NCI-H2107 treated with DMSO at 0.1 percent for 48 hours (cell line): ENCODE data around the gene SMAP2.
"Not testable (repeated sequence)": the region's sequence is repeated elsewhere in the genome, so short reads cannot be mapped to it uniquely, and the experiment has no call there.

Experiments
- DNase-seq: peaks from one replicate; lab custom pipeline; 2025; ENCODE audit not compliant: unreplicated experiment; lab: John Stamatoyannopoulos, UW

Gene SMAP2

GRCh38 chr1:40373323-40374283, at the start of gene SMAP2:
Gene SMAP2 (plus strand): TSS chr1:40373727. CDS start chr1:40374121, 394 bp downstream.
- DNase-seq: peak; percentile 81

GRCh38 chr1:40331403-40331802, 42.1 kb upstream of the SMAP2 start:
- not testable (repeated sequence) for DNase-seq

GRCh38 chr1:40332695-40333094, 40.8 kb upstream of the SMAP2 start:
- no peak for DNase-seq

GRCh38 chr1:40337443-40337842, 36.1 kb upstream of the SMAP2 start:
- DNase-seq: no peak

- DNase-seq: peak; percentile 76
These were observed 34.6 kb upstream of the SMAP2 start for GRCh38 chr1:40338745-40339419.

GRCh38 chr1:40339420-40340323, 33.9 kb upstream of the SMAP2 start:
- DNase-seq: no peak

GRCh38 chr1:40341491-40342380, 31.8 kb upstream of the SMAP2 start:
- DNase-seq: no peak

GRCh38 chr1:40342381-40342717, 31.2 kb upstream of the SMAP2 start:
- DNase-seq: not testable (repeated sequence)

- DNase-seq: no peak
These were observed 28.9 kb upstream of the SMAP2 start for GRCh38 chr1:40344597-40344996.

GRCh38 chr1:40350391-40350790, 23.1 kb upstream of the SMAP2 start:
- DNase-seq: no peak

- DNase-seq: no peak
These were observed 22.4 kb upstream of the SMAP2 start for GRCh38 chr1:40351124-40351523.

GRCh38 chr1:40352126-40352525, 21.4 kb upstream of the SMAP2 start:
- no peak for DNase-seq

GRCh38 chr1:40353082-40353481, 20.4 kb upstream of the SMAP2 start:
- no peak for DNase-seq

GRCh38 chr1:40357625-40358024, 15.9 kb upstream of the SMAP2 start:
- no peak for DNase-seq

- DNase-seq: no peak
These were observed 12.9 kb upstream of the SMAP2 start for GRCh38 chr1:40360631-40361030.

GRCh38 chr1:40361201-40361600, 12.3 kb upstream of the SMAP2 start:
- DNase-seq: no peak

- no peak for DNase-seq
These were observed 11.9 kb upstream of the SMAP2 start for GRCh38 chr1:40361637-40362036.

GRCh38 chr1:40362199-40362598, 11.3 kb upstream of the SMAP2 start:
- DNase-seq: no peak

GRCh38 chr1:40362699-40363098, 10.8 kb upstream of the SMAP2 start:
- DNase-seq: no peak

- no peak for DNase-seq
These were observed 9.8 kb upstream of the SMAP2 start for GRCh38 chr1:40363721-40364120.
